HEK293T (cell line): ENCODE results near the gene DOCK2.

Source experiments
- CTCF ChIA-PET: fragments of 350-600 bp; formaldehyde crosslinking; extraction: SDS; loops from one replicate; lab custom pipeline; 2021; ENCODE audit warnings: antibody characterized with exemption, inconsistent platforms; lab: Yijun Ruan, JAX
- POLR2A ChIA-PET: fragments of 350-600 bp; formaldehyde crosslinking; extraction: SDS; loops from one replicate; lab custom pipeline; 2020; ENCODE audit warnings: antibody characterized with exemption, inconsistent platforms; lab: Yijun Ruan, JAX
- DNase-seq: peaks from one replicate; pipeline ENCODE4 v3.0.0; 2012; ENCODE audit warnings: mixed read lengths; ENCODE audit errors: extremely low spot score
- ARNT ChIP-seq: fragments of 450-650 bp; IDR thresholded peaks from 2 replicates; pipeline ENCODE4 v1.6.1; 2017; ENCODE audit warnings: mild to moderate bottlenecking
- BHLHE40 ChIP-seq: fragments of 450-650 bp; IDR thresholded peaks from 2 replicates; pipeline ENCODE4 v1.6.1; 2016; ENCODE audit warnings: mild to moderate bottlenecking, moderate library complexity, borderline replicate concordance
- CTBP1 ChIP-seq: fragments of 450-650 bp; IDR thresholded peaks from 2 replicates; pipeline ENCODE4 v1.6.1; 2016; ENCODE audit warnings: borderline replicate concordance
- ELF4 ChIP-seq: fragments of 450-650 bp; IDR thresholded peaks from 2 replicates; pipeline ENCODE4 v1.6.1; 2017; ENCODE audit warnings: antibody characterized with exemption
- FOXA1 ChIP-seq: fragments of 450-650 bp; IDR thresholded peaks from 2 replicates; pipeline ENCODE4 v1.6.1; 2016; ENCODE audit warnings: mild to moderate bottlenecking
- FOXK2 ChIP-seq: fragments of 450-650 bp; IDR thresholded peaks from 2 replicates; pipeline ENCODE4 v1.6.1; 2016; ENCODE audit warnings: mild to moderate bottlenecking
- FOXM1 ChIP-seq: fragments of 450-650 bp; IDR thresholded peaks from 2 replicates; pipeline ENCODE4 v1.6.1; 2017; ENCODE audit warnings: mild to moderate bottlenecking, borderline replicate concordance
- HDGF ChIP-seq: fragments of 450-650 bp; IDR thresholded peaks from 2 replicates; pipeline ENCODE4 v1.6.1; 2017; ENCODE audit warnings: antibody characterized with exemption, borderline replicate concordance
- L3MBTL2 ChIP-seq: fragments of 450-650 bp; conservative IDR thresholded peaks from 2 replicates; pipeline ENCODE4 v1.6.1; 2016; ENCODE audit warnings: mild to moderate bottlenecking
- LEF1 ChIP-seq: fragments of 450-650 bp; IDR thresholded peaks from 2 replicates; pipeline ENCODE4 v1.6.1; 2017; ENCODE audit warnings: mild to moderate bottlenecking, borderline replicate concordance
- NFRKB ChIP-seq: fragments of 450-650 bp; IDR thresholded peaks from 2 replicates; pipeline ENCODE4 v1.6.1; 2016; ENCODE audit warnings: mild to moderate bottlenecking, moderate library complexity
- PKNOX1 ChIP-seq: fragments of 450-650 bp; IDR thresholded peaks from 2 replicates; pipeline ENCODE4 v1.6.1; 2016
- SP1 ChIP-seq: fragments of 450-650 bp; IDR thresholded peaks from 2 replicates; pipeline ENCODE4 v1.6.1; 2017
- SUZ12 ChIP-seq: fragments of 450-650 bp; IDR thresholded peaks from 2 replicates; pipeline ENCODE4 v1.6.1; 2016; ENCODE audit warnings: mild to moderate bottlenecking
- TARDBP ChIP-seq: fragments of 450-650 bp; IDR thresholded peaks from 2 replicates; pipeline ENCODE4 v1.6.1; 2016
- ZNF384 ChIP-seq: fragments of 450-650 bp; IDR thresholded peaks from 2 replicates; pipeline ENCODE4 v1.6.1; 2016

DOCK2 gene

GRCh38 chr5:169978714-169979113 is 341.6 kb downstream of the DOCK2 start:
- ChIA-PET CTCF (no interaction called here), POLR2A (no interaction called here)
- TF ChIP-seq ZNF384: no peak
- no peak for TF ChIP-seq FOXM1
- TF ChIP-seq FOXK2: no peak
- no peak for TF ChIP-seq ELF4
- no peak for TF ChIP-seq PKNOX1
- no peak for TF ChIP-seq NFRKB
- DNase-seq: no peak

DNA sequence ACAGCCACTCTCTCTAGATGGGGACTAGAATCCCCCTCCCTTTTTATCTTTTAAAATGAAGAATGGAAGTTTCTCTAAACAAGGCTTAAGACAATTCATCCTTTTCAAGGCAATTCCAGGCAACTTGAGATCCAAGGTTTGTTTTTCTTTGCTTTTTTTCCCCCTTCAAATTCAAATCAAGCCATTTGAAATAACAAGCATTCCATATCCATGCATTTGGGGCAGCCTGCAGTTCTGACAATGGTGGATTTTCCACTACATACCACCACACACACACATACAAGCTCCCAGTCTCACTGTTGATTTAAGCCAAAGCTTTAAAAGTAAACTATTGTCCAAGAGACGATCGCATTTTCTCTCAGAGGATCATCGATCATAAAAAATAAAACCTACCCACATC is 342.8 kb downstream of the DOCK2 start:
- DNase-seq: no peak
- POLR2A ChIA-PET: no interaction called here
- CTCF ChIA-PET: interaction anchor here (0.6 to 2.3 kb wide), 30 partner anchors 9 to 372 kb away, joined by 3 to 35 read pairs (median 4); no protein-coding TSS in a partner anchor
- no peak for TF ChIP-seq FOXA1
- no peak for TF ChIP-seq SUZ12
- no peak for TF ChIP-seq FOXK2
- TF ChIP-seq ARNT: no peak
- TF ChIP-seq TARDBP: no peak
- TF ChIP-seq BHLHE40: no peak
- TF ChIP-seq NFRKB: no peak
- no peak for TF ChIP-seq FOXM1
- TF ChIP-seq ELF4: no peak
- TF ChIP-seq ZNF384: no peak
- no peak for TF ChIP-seq PKNOX1
- no peak for TF ChIP-seq SP1
- no peak for TF ChIP-seq LEF1
- TF ChIP-seq HDGF: no peak

- CTCF ChIA-PET: interaction anchor here (0.6 to 2.3 kb wide), 35 partner anchors 9 to 373 kb away, joined by 3 to 35 read pairs (median 4); no protein-coding TSS in a partner anchor
- POLR2A ChIA-PET: no interaction called here
- DNase-seq: peak; percentile 83
- TF ChIP-seq L3MBTL2 (peak; percentile 30; the same call in 1 of the 2 replicates), FOXA1 (no peak), ZNF384 (no peak), NFRKB (no peak), ARNT (no peak), SUZ12 (no peak)
Observed at GRCh38 chr5:169980418-169981053, 343.5 kb downstream of the DOCK2 start, which contains the start of gene INSYN2B. TSS of gene INSYN2B (minus strand) at chr5:169980495. CDS start at chr5:169883898, 96,597 bp downstream.

GRCh38 chr5:169988206-169988605 is 351.1 kb downstream of the DOCK2 start:
- TF ChIP-seq FOXK2 (no peak), L3MBTL2 (no peak), SP1 (no peak), SUZ12 (no peak), ELF4 (no peak), CTBP1 (no peak)
- ChIA-PET POLR2A (no interaction called here), CTCF (no interaction called here)
- DNase-seq: no peak

DNA sequence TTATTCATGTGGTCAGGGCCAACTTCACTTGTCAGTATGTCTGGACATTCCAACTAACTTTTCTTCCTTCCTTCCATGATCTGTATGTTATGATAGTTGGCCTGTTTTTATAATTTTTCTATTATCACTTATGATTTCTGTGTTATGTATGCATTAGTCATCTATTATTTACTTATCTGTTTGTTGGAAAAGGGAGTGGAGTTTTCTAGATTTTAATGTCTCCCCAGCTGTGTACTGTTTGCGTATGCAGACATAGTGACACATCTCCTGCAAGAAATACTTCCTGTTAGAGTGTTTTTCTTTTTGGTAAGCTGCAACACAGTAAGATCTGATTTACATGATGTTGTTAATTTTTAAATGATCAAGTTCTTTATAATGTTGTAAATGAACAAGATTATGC is 351.9 kb downstream of the DOCK2 start:
- DNase-seq: no peak
- POLR2A ChIA-PET: no interaction called here
- TF ChIP-seq FOXM1 (no peak), FOXK2 (no peak), NFRKB (no peak), SP1 (no peak), PKNOX1 (no peak), TARDBP (no peak), ELF4 (no peak), L3MBTL2 (no peak), CTBP1 (no peak)
- CTCF ChIA-PET: interaction anchor here (1.3 kb wide), 1 partner anchor 9 kb away, joined by 6 read pairs; the partner anchor contains the start of gene INSYN2B

DNA sequence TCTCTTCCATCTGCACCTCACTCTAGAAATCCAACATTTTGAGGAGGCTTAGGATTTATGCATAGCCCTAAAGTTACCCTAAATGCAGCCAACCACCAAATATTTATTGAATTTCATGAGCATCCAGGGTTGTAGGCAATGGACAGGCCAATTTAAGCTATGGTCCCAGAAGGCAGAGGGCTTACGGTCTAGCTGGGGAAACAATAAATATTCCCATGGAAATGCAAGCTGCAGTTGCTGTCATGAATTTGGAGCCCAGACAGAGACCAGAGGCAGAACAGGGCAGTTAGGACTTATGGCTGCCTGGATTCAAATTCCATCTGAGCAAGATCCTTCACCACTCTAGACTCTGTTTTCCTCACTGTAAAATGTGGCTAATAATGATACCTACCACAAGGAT is 352.3 kb downstream of the DOCK2 start:
- TF ChIP-seq ARNT (no peak), FOXK2 (no peak), HDGF (no peak), LEF1 (no peak), ELF4 (no peak), SP1 (no peak), ZNF384 (no peak), PKNOX1 (no peak), FOXM1 (no peak), SUZ12 (no peak), TARDBP (no peak), BHLHE40 (no peak), NFRKB (no peak), FOXA1 (no peak)
- POLR2A ChIA-PET: no interaction called here
- CTCF ChIA-PET: interaction anchor here (1.3 kb wide), 1 partner anchor 9 kb away, joined by 6 read pairs; the partner anchor contains the start of gene INSYN2B

More for the DNA sequence above, 352.3 kb downstream of the DOCK2 start:
- no peak for DNase-seq
